ENCODE measurements around the gene TTPAL.

TTPAL gene

GRCh38 chr20:44540834-44541233, 65.2 kb downstream of the TTPAL start:
- no peak for DNase-seq (ENCODE audit: low spot score)

GRCh38 chr20:44541992-44542391, 66.3 kb downstream of the TTPAL start:
- no peak for DNase-seq (ENCODE audit: low spot score)

GRCh38 chr20:44542890-44543289, 67.2 kb downstream of the TTPAL start:
- no peak for DNase-seq (ENCODE audit: low spot score)

- DNase-seq (ENCODE audit: low spot score) = no peak
Measured at GRCh38 chr20:44543358-44543757, 67.7 kb downstream of the TTPAL start.
